OCI-LY1 (cell line): ENCODE measurements around the gene SLC2A1.

ENCODE experiments used
- H2AFZ ChIP-seq: fragments of 200-600 bp; sonication (generic), shearing (Covaris generic); 2 replicates; pipeline ENCODE4 v1.6.0; 2014; ENCODE audit warnings: antibody characterized with exemption, mild to moderate bottlenecking, low read length
- H3F3A ChIP-seq: fragments of 200-600 bp; sonication (generic), shearing (Covaris generic); 2 replicates; pipeline ENCODE4 v1.6.0; 2014; ENCODE audit warnings: mild to moderate bottlenecking, antibody characterized with exemption, low read length, moderate library complexity; ENCODE audit not compliant: insufficient read depth
- H3K27ac ChIP-seq: fragments of 200-600 bp; sonication (generic); 2 replicates; pipeline ENCODE4 v1.5.1; 2014; ENCODE audit warnings: low read length, mixed run types, mild to moderate bottlenecking, low read depth; ENCODE audit not compliant: poor library complexity, severe bottlenecking
- H3K27me3 ChIP-seq: fragments of 200-600 bp; sonication (generic); 2 replicates; pipeline ENCODE4 v1.6.0; 2014; ENCODE audit warnings: antibody characterized with exemption, mild to moderate bottlenecking, low read length, moderate library complexity; ENCODE audit not compliant: insufficient read depth
- H3K36me3 ChIP-seq: fragments of 200-600 bp; sonication (generic); 2 replicates; pipeline ENCODE4 v1.6.1; 2014; ENCODE audit warnings: mild to moderate bottlenecking, antibody characterized with exemption, low read length, moderate library complexity, mixed read lengths; ENCODE audit not compliant: insufficient read depth
- H3K4me1 ChIP-seq: fragments of 200-600 bp; sonication (generic); 2 replicates; pipeline ENCODE4 v1.5.1; 2014; ENCODE audit warnings: mild to moderate bottlenecking, low read length, moderate library complexity; ENCODE audit not compliant: insufficient read depth, severe bottlenecking
- H3K4me2 ChIP-seq: fragments of 200-600 bp; sonication (generic), shearing (Covaris generic); 2 replicates; pipeline ENCODE4 v1.6.1; 2014; ENCODE audit warnings: low read length
- H3K4me3 ChIP-seq: fragments of 200-600 bp; sonication (generic); 2 replicates; pipeline ENCODE4 v1.5.1; 2014; ENCODE audit warnings: low read length, low read depth, mild to moderate bottlenecking, mixed read lengths; ENCODE audit not compliant: poor library complexity, severe bottlenecking
- H3K79me2 ChIP-seq: fragments of 200-600 bp; shearing (Covaris generic); 2 replicates; pipeline ENCODE4 v1.6.1; 2016; ENCODE audit warnings: mixed run types, low read length, mixed read lengths; ENCODE audit not compliant: insufficient read depth
- H3K9ac ChIP-seq: fragments of 200-600 bp; sonication (generic), shearing (Covaris generic); 2 replicates; pipeline ENCODE4 v1.6.1; 2014; ENCODE audit warnings: mild to moderate bottlenecking, low read length, mixed read lengths
- H3K9me2 ChIP-seq: fragments of 200-600 bp; sonication (generic), shearing (Covaris generic); 2 replicates; pipeline ENCODE4 v1.6.1; 2014; ENCODE audit warnings: low read depth, mild to moderate bottlenecking, low read length, mixed read lengths
- H3K9me3 ChIP-seq: fragments of 200-600 bp; shearing (Covaris generic); 2 replicates; pipeline ENCODE4 v1.6.1; 2014; ENCODE audit warnings: low read length, mixed read lengths
- H4K20me1 ChIP-seq: fragments of 200-600 bp; sonication (generic), shearing (Covaris generic); 2 replicates; pipeline ENCODE4 v1.6.0; 2016; ENCODE audit warnings: mild to moderate bottlenecking, low read length; ENCODE audit not compliant: insufficient read depth
- CTCF ChIP-seq: fragments of 200-600 bp; sonication (generic), shearing (Covaris generic); IDR thresholded peaks from 2 replicates; pipeline ENCODE4 v1.5.1; 2017; ENCODE audit warnings: mild to moderate bottlenecking, antibody characterized with exemption, low read length, moderate library complexity, mixed read lengths
- EZH2 ChIP-seq: fragments of 200-600 bp; sonication (generic), shearing (Covaris generic); IDR thresholded peaks from 2 replicates; pipeline ENCODE4 v1.8.0; 2017; ENCODE audit warnings: borderline replicate concordance, mixed run types, mild to moderate bottlenecking, antibody characterized with exemption, low read length, moderate library complexity, mixed read lengths

SLC2A1 gene

DNA sequence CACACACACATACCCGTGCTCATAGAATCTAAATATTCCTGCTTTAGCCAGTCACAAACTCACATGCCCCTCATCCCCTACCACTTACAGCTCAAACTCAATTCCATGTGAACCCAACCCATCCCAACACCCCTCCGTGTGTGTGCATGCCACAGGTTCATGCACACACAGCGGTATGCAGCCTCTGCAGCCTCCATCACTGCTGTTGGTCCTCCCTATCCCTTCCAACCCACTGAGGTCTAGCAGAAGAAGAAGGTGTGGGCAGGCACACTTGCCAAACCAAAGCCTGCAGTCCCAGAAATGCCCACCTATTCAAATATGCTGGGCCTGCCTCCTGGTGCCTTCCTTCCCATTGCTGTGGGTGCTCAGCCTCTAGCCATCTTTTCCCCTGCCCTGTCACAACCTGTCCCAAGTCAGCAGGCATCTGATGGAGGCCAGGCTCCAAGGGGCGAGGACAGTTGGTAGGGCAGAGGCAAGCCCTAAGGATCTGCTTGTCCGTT, 26.2 kb downstream of the SLC2A1 start:
- peaks cover 67% of the 10 kb centered on the region for H3K4me1 ChIP-seq
- no peak for TF ChIP-seq EZH2
- no peak for TF ChIP-seq CTCF
- no peaks in the 10 kb centered on the region for H3F3A ChIP-seq
- H3K9me2 ChIP-seq: no peaks in the 10 kb centered on the region
- H2AFZ ChIP-seq: no peak overlapping the region
- H3K4me3 ChIP-seq: peak overlapping the region; percentile 47
- no peaks in the 10 kb centered on the region for H3K27me3 ChIP-seq
- no peaks in the 10 kb centered on the region for H3K9me3 ChIP-seq
- H3K36me3 ChIP-seq: peaks cover 78% of the 10 kb centered on the region
- peak overlapping the region; percentile 61 for H3K4me2 ChIP-seq
- H3K79me2 ChIP-seq: no peaks in the 10 kb centered on the region
- H3K27ac ChIP-seq: peak overlapping the region; percentile 97
- H3K9ac ChIP-seq: peak overlapping the region; percentile 30; the same call in 1 of the 2 replicates
- H4K20me1 ChIP-seq: no peaks in the 10 kb centered on the region

GRCh38 chr1:42931911-42932422, 26.7 kb downstream of the SLC2A1 start:
- H3K36me3 ChIP-seq: peaks cover 78% of the 10 kb centered on the region
- H3K27ac ChIP-seq: peak overlapping the region; percentile 97
- no peaks in the 10 kb centered on the region for H3K9me3 ChIP-seq
- no peaks in the 10 kb centered on the region for H3K27me3 ChIP-seq
- no peaks in the 10 kb centered on the region for H3K79me2 ChIP-seq
- H2AFZ ChIP-seq: no peak overlapping the region
- H3K9me2 ChIP-seq: no peaks in the 10 kb centered on the region
- no peak for TF ChIP-seq CTCF
- H4K20me1 ChIP-seq: no peaks in the 10 kb centered on the region
- H3K4me3 ChIP-seq: peak overlapping the region; percentile 47
- H3K9ac ChIP-seq: peak overlapping the region; percentile 30; the same call in 1 of the 2 replicates
- H3K4me2 ChIP-seq: peak overlapping the region; percentile 61
- peaks cover 62% of the 10 kb centered on the region for H3K4me1 ChIP-seq
- no peaks in the 10 kb centered on the region for H3F3A ChIP-seq

- Histone ChIP-seq H3K79me2 (no peaks in the 10 kb centered on the region), H3K27ac (peak overlapping the region; percentile 97)
Observed at GRCh38 chr1:42931108-42931539, 27.5 kb downstream of the SLC2A1 start.

More at GRCh38 chr1:42931108-42931539, 27.5 kb downstream of the SLC2A1 start:
- Histone ChIP-seq H4K20me1 (no peaks in the 10 kb centered on the region), H3K4me3 (no peak overlapping the region), H2AFZ (no peak overlapping the region), H3K9me3 (no peaks in the 10 kb centered on the region), H3F3A (peaks cover 6% of the 10 kb centered on the region; the same call in 1 of the 2 replicates), H3K4me1 (peaks cover 54% of the 10 kb centered on the region), H3K4me2 (peak overlapping the region; percentile 61), H3K9me2 (no peaks in the 10 kb centered on the region), H3K9ac (peak overlapping the region; percentile 45), H3K36me3 (peaks cover 81% of the 10 kb centered on the region), H3K27me3 (no peaks in the 10 kb centered on the region)
- TF ChIP-seq CTCF (peak; percentile 79), EZH2 (no peak)
